Measurements from ENCODE around the gene KRT79.

KRT79 gene

DNA sequence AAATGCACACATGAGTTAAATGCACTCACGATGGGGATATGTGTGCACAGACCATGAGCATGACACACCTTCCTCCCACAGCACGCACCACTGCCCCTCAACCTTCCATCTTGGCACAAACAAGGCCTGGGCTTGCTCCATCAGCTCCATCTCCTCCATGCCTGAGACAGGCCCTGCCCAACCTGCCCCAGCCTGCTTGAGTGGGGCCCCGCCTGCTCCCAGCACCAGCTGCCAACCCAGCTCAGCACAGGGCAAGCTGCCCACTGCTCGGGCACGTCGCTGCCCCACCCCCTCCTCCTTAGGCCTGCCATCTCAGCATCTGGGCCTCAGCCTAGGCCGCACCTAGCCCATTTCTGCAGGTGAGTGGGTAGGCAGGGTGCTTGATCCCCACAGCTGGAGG, 42.3 kb upstream of the KRT79 start:
- peaks cover 41% of the 10 kb centered on the region for H3K27me3 Mint-ChIP-seq (ENCODE audit: low read depth)

DNA sequence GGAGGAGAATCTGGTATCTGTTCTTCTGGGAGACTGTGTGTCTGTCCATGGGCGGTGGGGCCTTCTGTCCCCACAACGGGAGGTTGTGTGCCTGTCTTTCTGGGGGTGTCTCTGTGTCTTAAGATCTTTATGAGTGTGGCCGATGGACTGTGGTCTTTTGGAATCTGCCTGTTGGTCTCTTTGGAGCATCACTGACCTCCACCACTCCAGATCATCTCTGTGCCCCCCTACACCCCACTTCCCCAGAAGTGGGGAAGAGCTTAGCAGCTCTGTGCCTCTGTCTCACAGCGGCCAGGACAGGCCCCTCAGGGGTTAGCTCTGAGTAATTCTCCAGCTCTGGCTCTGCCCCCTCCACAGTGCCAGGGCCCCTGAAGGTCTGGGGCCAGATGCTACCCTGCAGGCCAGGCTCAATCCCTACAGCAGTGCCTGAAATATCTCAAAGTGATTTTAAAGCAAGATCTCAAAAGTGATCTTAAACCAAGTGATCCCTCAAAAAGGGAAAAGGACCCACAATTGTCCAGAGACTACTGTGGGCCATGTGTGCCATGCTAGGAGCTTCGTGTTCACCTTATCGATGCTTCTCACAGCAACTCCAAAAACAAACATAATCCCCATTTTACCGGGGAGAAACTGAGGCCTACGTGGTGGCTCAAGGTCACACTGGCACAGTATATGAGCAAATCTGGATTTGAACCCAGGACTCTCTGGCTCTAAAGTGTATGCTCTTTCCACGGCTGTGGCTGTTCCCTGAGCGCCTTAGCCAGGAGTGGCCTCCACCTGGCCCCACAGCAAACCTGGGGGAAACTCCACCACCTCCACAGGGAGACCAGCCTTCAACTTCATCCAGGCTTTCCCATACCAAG, 40.7 kb upstream of the KRT79 start:
- Mint-ChIP-seq H3K4me1 (peaks cover 47% of the 10 kb centered on the region), H3K27me3 (ENCODE audit: low read depth) (peaks cover 28% of the 10 kb centered on the region), H3K9me3 (no peaks in the 10 kb centered on the region), H3K27ac (peak overlapping the region; percentile 75 to 79 (median 75)), H3K36me3 (ENCODE audit: low read depth) (no peaks in the 10 kb centered on the region), H3K4me3 (peak overlapping the region; percentile 60 to 70 (median 66))
- TF ChIP-seq, protein P1, sequence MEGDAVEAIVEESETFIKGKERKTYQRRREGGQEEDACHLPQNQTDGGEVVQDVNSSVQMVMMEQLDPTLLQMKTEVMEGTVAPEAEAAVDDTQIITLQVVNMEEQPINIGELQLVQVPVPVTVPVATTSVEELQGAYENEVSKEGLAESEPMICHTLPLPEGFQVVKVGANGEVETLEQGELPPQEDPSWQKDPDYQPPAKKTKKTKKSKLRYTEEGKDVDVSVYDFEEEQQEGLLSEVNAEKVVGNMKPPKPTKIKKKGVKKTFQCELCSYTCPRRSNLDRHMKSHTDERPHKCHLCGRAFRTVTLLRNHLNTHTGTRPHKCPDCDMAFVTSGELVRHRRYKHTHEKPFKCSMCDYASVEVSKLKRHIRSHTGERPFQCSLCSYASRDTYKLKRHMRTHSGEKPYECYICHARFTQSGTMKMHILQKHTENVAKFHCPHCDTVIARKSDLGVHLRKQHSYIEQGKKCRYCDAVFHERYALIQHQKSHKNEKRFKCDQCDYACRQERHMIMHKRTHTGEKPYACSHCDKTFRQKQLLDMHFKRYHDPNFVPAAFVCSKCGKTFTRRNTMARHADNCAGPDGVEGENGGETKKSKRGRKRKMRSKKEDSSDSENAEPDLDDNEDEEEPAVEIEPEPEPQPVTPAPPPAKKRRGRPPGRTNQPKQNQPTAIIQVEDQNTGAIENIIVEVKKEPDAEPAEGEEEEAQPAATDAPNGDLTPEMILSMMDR (IDR thresholded peaks at IDR 0.05; ENCODE audit: unreplicated experiment in 3 of 3), result no peak

More for the DNA sequence above, 42.3 kb upstream of the KRT79 start:
- Mint-ChIP-seq H3K27ac (peak overlapping the region; percentile 13 to 49 (median 48)), H3K36me3 (ENCODE audit: low read depth) (no peaks in the 10 kb centered on the region), H3K4me1 (peaks cover 45% of the 10 kb centered on the region), H3K9me3 (no peaks in the 10 kb centered on the region), H3K4me3 (peak overlapping the region in 1 of 3 experiments; percentile 3)
- TF ChIP-seq, protein P1 (IDR thresholded peaks at IDR 0.05; ENCODE audit: unreplicated experiment in 3 of 3), result no peak

DNA sequence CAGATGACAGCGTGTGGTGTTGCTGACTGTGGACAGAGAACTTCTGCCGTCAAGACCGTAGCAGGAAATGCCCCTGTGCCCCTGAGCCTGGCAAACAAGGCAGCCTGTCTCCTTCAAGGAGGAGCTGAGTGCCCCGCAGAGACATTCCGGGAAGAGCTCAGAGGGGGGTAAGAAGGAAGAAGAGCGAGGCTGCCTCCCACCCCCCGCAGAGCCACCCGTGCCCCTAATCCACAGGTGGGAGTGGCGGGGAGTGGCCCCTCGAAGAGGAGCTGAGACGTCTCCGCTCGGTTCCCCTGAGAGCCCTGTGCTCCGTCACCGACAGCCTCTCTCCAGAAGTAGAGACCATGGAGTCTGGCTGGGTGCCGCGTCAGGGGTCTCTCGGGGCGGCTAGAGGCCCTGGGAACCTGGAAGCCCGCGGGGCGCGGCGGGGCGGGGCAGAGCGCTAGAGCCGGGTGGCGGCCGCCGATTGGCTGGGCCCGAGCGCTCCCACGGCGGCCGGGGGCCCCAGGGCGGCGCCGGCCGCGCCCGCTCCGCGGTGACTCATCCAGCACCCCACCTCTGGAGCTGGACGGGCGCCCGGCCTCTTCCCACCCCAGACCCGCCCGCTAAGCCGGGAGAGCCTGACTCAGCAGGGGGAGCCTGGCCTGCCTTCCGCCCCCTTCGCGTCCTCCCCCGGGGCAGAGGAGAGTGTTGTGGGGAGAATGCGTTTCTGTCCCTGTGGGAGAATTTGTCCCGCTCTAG, 39.9 kb upstream of the KRT79 start:
- TF ChIP-seq, protein P1 (IDR thresholded peaks at IDR 0.05; ENCODE audit: unreplicated experiment in 3 of 3), result no peak
- peak overlapping the region; percentile 79 to 84 (median 79) for H3K27ac Mint-ChIP-seq
- peak overlapping the region; percentile 70 to 80 (median 76) for H3K4me3 Mint-ChIP-seq
- H3K9me3 Mint-ChIP-seq, result no peaks in the 10 kb centered on the region
- H3K36me3 Mint-ChIP-seq (ENCODE audit: low read depth), result no peaks in the 10 kb centered on the region
- H3K27me3 Mint-ChIP-seq (ENCODE audit: low read depth), result peaks cover 33% of the 10 kb centered on the region
- peaks cover 45% of the 10 kb centered on the region for H3K4me1 Mint-ChIP-seq

DNA sequence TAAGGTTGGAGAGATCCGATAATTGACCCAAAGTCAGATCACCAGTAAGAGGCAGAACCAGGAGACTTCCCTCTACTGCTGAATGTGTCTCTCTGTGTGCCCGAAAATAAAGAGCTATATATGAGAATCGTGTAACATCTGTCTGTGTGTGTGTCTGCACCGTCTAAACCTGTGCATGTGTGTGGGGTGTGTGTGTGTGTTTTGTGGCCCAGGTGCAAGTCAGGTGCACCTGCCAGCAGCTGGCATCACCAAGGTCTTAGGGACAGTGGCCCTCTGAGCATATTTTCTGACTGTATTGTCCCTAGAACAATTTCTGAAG, 39.4 kb upstream of the KRT79 start:
- H3K27ac Mint-ChIP-seq, result peak overlapping the region; percentile 79 to 84 (median 79)
- peaks cover 33% of the 10 kb centered on the region for H3K27me3 Mint-ChIP-seq (ENCODE audit: low read depth)
- no peaks in the 10 kb centered on the region for H3K36me3 Mint-ChIP-seq (ENCODE audit: low read depth)
- H3K4me1 Mint-ChIP-seq, result peaks cover 40% of the 10 kb centered on the region
- H3K4me3 Mint-ChIP-seq, result peak overlapping the region; percentile 66 to 80 (median 76)
- H3K9me3 Mint-ChIP-seq, result no peaks in the 10 kb centered on the region
- TF ChIP-seq, protein P1 (IDR thresholded peaks at IDR 0.05; ENCODE audit: unreplicated experiment in 3 of 3), result no peak

DNA sequence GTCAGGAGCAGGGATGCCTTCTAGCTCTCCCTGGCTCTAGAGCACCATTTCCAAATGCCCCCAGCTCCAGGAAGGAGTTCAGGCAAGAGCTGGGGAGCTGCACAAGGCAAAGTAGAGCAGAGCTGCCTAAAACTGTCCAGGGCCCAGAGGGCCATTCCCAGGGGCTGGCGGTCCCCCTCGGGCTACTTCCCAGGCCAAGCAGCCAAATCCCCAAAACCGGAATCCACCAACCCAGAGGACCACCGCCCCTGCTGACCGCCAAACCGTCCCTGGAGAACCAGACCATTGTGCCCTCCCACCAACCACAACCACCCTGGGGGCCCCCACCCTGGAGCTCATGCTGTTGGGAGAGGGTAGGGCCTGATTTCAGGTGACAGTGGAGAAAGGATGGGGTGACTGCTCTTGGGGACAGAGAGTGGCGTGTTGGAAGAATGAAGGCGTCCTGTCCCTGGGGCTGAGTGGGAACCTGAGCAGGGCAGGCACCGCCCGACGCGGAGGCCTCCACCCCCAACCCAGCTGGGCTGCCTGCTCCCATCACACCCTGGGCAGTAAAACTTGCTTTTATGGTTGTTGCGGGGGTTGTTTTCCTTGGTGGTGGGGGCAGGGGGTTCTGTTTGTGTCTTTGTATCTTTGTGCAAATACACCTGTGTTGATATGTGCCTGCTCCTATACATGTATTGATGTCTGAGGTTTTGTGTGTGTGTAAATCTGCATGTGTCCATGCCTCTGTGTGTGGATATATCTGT, 38.7 kb upstream of the KRT79 start:
- H3K27ac Mint-ChIP-seq, result peak overlapping the region; percentile 79 to 84 (median 79)

More for the DNA sequence above, 38.7 kb upstream of the KRT79 start:
- Mint-ChIP-seq H3K27me3 (ENCODE audit: low read depth) (peaks cover 33% of the 10 kb centered on the region), H3K4me3 (peak overlapping the region; percentile 66 to 80 (median 76)), H3K4me1 (peaks cover 37% of the 10 kb centered on the region), H3K9me3 (no peaks in the 10 kb centered on the region), H3K36me3 (ENCODE audit: low read depth) (no peaks in the 10 kb centered on the region)
- TF ChIP-seq, protein P1 (IDR thresholded peaks at IDR 0.05; ENCODE audit: unreplicated experiment in 3 of 3), result no peak

All from nephron (organoid).